SJCRH30 (cell line): ENCODE results near the gene INIP. TPM values are rescaled to one million over a fixed set of nuclear protein-coding genes. Genes with fewer than 3 reads are reported as not detected.
"Not testable (repeated sequence)": the region's sequence is repeated elsewhere in the genome, so short reads cannot be mapped to it uniquely, and the experiment has no call there.

ENCODE experiments used
- DNase-seq, 2 experiments: peaks; one replicate each; pipeline ENCODE4 v3.0.0-alpha.2; 2015 to 2020
- H3K27ac ChIP-seq: fragments of 250-450 bp; sonication (Bioruptor Pico); 2 replicates; pipeline ENCODE4 v1.5.1; 2020; ENCODE audit warnings: mild to moderate bottlenecking, moderate library complexity
- H3K27me3 ChIP-seq: fragments of 250-450 bp; sonication (Bioruptor Pico); 2 replicates; pipeline ENCODE4 v1.5.1; 2020; ENCODE audit warnings: mild to moderate bottlenecking, moderate library complexity
- H3K36me3 ChIP-seq: fragments of 250-450 bp; sonication (Bioruptor Pico); 2 replicates; pipeline ENCODE4 v1.5.1; 2020; ENCODE audit warnings: mild to moderate bottlenecking, moderate library complexity
- H3K4me1 ChIP-seq: fragments of 250-450 bp; sonication (Bioruptor Pico); 2 replicates; pipeline ENCODE4 v1.5.1; 2020; ENCODE audit warnings: mild to moderate bottlenecking, moderate library complexity
- H3K4me3 ChIP-seq: fragments of 250-450 bp; sonication (Bioruptor Pico); 2 replicates; pipeline ENCODE4 v1.5.1; 2020; ENCODE audit warnings: mild to moderate bottlenecking, moderate library complexity
- H3K9me3 ChIP-seq: fragments of 250-450 bp; sonication (Bioruptor Pico); replicated peaks from 2 replicates; pipeline ENCODE4 v1.5.1; 2020; ENCODE audit warnings: mild to moderate bottlenecking, moderate library complexity
- total RNA-seq: library from RNA; depleted of rRNA; stranded (reverse); fragments of >200 nt; shearing (Covaris generic); gene quantifications from 2 replicates; pipeline ENCODE4 v1.2.3, GENCODE V29; 2014

Gene INIP
- total RNA-seq, 1 experiment from 2014 or later = 43.8 TPM

GRCh38 chr9:112751056-112751795, 33.3 kb upstream of the INIP start:
- H3K4me1 ChIP-seq = peaks cover 7% of the 10 kb centered on the region; the same call in 1 of the 2 replicates
- DNase-seq = peak; percentile 71 to 78

GRCh38 chr9:112750764-112751055, 32.8 kb upstream of the INIP start:
- Histone ChIP-seq H3K27me3 (no peaks in the 10 kb centered on the region), H3K36me3 (no peaks in the 10 kb centered on the region), H3K4me1 (peaks cover 7% of the 10 kb centered on the region; the same call in 1 of the 2 replicates), H3K9me3 (no peaks in the 10 kb centered on the region), H3K27ac (no peak overlapping the region; the same call in 1 of the 2 replicates), H3K4me3 (peak overlapping the region; percentile 99)
- no peak for DNase-seq

More at GRCh38 chr9:112751056-112751795, 33.3 kb upstream of the INIP start:
- Histone ChIP-seq H3K4me3 (peak overlapping the region; percentile 99), H3K27me3 (no peaks in the 10 kb centered on the region), H3K36me3 (no peaks in the 10 kb centered on the region), H3K9me3 (no peaks in the 10 kb centered on the region), H3K27ac (peak overlapping the region; percentile 10; the same call in 1 of the 2 replicates)

- DNase-seq = peak; percentile 93 to 94
- H3K4me1 ChIP-seq = peaks cover 7% of the 10 kb centered on the region; the same call in 1 of the 2 replicates
- H3K36me3 ChIP-seq = no peaks in the 10 kb centered on the region
- peak within 1 kb of the TSS; percentile 90 for H3K27ac ChIP-seq
- no peaks in the 10 kb centered on the region for H3K9me3 ChIP-seq
- H3K27me3 ChIP-seq = no peaks in the 10 kb centered on the region
- peak within 1 kb of the TSS; percentile 99 for H3K4me3 ChIP-seq
Measured at GRCh38 chr9:112750016-112750763, 32.3 kb upstream of the INIP start, which contains the start of gene SNX30. SNX30 (plus strand) TSS chr9:112750760; CDS start chr9:112751002, 242 bp downstream.

DNA sequence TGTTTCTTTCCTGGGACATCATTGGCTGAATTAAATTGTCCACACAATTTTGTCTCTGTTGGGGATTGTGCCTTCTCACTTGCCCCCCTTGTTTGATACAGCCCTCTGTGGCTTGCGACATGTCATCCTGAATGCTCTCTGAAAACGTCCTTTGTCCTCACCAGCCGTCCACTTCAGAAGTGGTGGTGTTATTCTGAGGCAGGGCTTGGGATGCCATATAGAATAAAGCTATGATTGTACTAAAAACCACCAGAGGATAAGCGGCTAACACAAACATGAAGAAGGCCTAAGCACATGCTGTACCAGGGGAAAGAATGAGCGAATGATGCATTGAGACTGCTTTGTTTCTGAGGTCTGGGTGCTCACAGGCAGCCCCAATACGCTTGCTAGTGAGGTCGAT, 29.2 kb upstream of the INIP start:
- Histone ChIP-seq H3K36me3 (no peaks in the 10 kb centered on the region), H3K27me3 (no peaks in the 10 kb centered on the region), H3K9me3 (no peaks in the 10 kb centered on the region), H3K4me1 (peaks cover 7% of the 10 kb centered on the region; the same call in 1 of the 2 replicates), H3K27ac (no peak overlapping the region), H3K4me3 (no peak overlapping the region)
- peak; percentile 20 to 67 for DNase-seq

DNA sequence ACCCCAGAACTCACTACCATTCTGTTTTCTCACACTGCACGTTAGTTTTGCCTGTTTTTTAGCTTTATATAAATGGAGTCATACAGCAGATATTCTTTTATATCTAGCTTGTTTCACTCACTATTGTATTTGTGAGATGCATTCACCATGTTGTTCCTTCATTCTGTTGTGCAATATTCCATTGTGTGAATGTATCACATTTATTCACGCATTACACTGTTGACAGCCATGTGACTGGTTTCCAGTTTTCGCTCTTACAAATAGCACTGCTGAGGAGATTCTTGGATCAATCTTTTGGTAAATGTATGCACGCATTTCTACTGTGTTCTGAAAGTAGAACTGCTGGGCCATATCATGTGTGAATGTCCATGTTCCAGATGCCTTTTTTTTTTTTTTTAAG, 26.3 kb upstream of the INIP start:
- Histone ChIP-seq H3K4me1 (no peaks in the 10 kb centered on the region), H3K36me3 (no peaks in the 10 kb centered on the region), H3K27ac (no peak overlapping the region), H3K27me3 (no peaks in the 10 kb centered on the region), H3K4me3 (no peak overlapping the region), H3K9me3 (no peaks in the 10 kb centered on the region)
- no peak for DNase-seq

GRCh38 chr9:112743216-112743836, 25.4 kb upstream of the INIP start:
- Histone ChIP-seq H3K4me3 (no peak overlapping the region), H3K4me1 (no peaks in the 10 kb centered on the region), H3K27me3 (no peaks in the 10 kb centered on the region), H3K36me3 (no peaks in the 10 kb centered on the region), H3K9me3 (no peaks in the 10 kb centered on the region), H3K27ac (no peak overlapping the region)
- no peak for DNase-seq

GRCh38 chr9:112734892-112735291, 17.0 kb upstream of the INIP start:
- no peak for DNase-seq
- no peak overlapping the region for H3K27ac ChIP-seq

DNA sequence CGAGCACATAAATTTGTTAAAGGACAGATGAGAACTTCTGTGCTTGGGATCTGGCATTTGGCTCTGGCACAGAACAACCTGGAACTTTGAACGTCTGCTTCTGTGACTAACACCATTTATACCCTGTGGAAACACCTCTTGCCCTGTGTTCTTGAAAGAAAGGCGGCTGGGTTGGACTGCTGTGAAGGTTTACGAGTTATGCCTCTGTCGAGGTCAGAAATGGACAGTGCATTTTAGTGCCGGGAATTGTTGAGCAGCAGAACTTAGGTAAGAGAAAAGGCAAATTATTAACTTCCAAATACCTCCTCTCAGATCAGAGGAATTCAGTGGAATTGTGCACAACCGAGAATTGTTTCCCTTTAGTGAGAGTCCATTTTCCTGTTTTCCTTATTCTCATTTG, 14.1 kb upstream of the INIP start:
- Histone ChIP-seq H3K27me3 (peaks cover 3% of the 10 kb centered on the region; the same call in 1 of the 2 replicates), H3K36me3 (no peaks in the 10 kb centered on the region)

More at GRCh38 chr9:112734892-112735291, 17.0 kb upstream of the INIP start:
- Histone ChIP-seq H3K9me3 (no peaks in the 10 kb centered on the region), H3K27me3 (peaks cover 3% of the 10 kb centered on the region; the same call in 1 of the 2 replicates), H3K4me1 (no peaks in the 10 kb centered on the region), H3K4me3 (no peak overlapping the region), H3K36me3 (no peaks in the 10 kb centered on the region)

GRCh38 chr9:112728401-112728800, 10.5 kb upstream of the INIP start:
- Histone ChIP-seq H3K27ac (no peak overlapping the region), H3K4me3 (no peak overlapping the region), H3K27me3 (no peaks in the 10 kb centered on the region), H3K4me1 (no peaks in the 10 kb centered on the region), H3K9me3 (no peaks in the 10 kb centered on the region), H3K36me3 (no peaks in the 10 kb centered on the region)
- no peak for DNase-seq

More for the DNA sequence above, 14.1 kb upstream of the INIP start:
- Histone ChIP-seq H3K9me3 (no peaks in the 10 kb centered on the region), H3K4me3 (no peak overlapping the region), H3K27ac (no peak overlapping the region), H3K4me1 (no peaks in the 10 kb centered on the region)
- DNase-seq = no peak

DNA sequence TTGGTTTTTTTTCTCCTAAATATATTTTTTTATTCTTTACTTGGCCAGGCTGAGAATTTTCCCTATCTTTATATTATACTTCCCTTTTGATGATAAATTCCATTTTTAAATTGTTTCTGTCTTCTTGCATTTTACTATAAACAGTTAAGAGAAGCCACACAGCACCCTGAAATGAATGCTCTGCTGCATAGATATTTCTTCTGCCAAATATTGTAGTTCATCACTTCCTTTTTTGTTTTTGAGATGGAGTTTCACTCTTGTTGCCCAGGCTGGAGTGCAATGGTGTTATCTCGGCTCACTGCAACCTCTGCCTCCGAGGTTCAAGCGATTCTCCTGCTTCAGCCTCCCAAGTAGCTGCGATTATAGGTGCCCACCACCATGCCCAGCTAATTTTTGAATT, 8.5 kb upstream of the INIP start:
- H3K36me3 ChIP-seq = no peaks in the 10 kb centered on the region
- H3K4me1 ChIP-seq = no peaks in the 10 kb centered on the region
- H3K27ac ChIP-seq = no peak overlapping the region
- H3K9me3 ChIP-seq = no peaks in the 10 kb centered on the region
- H3K4me3 ChIP-seq = no peak overlapping the region
- no peaks in the 10 kb centered on the region for H3K27me3 ChIP-seq
- no peak for DNase-seq

DNA sequence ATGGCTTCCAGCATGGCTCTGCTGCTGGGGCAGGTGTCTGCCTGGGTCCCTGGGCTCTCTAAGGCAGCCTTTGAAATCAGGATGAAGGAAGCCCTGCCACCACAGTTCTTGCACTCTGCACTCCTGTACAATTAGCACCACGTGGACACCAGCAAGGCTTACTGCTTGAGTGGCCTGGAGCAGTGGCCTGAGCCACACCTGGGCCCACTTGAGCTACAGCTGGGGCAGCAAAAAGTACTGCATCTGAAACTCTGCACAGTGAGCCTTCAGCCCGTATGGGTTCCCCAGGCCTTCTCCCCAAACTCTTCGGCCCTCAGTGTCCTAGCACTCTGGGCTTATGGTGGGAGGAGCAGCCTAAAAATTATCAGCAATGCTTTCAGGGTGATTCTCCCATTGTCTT, 8.0 kb upstream of the INIP start:
- no peak overlapping the region for H3K27ac ChIP-seq
- H3K4me1 ChIP-seq = no peaks in the 10 kb centered on the region
- no peaks in the 10 kb centered on the region for H3K9me3 ChIP-seq
- DNase-seq = no peak
- no peaks in the 10 kb centered on the region for H3K36me3 ChIP-seq
- no peak overlapping the region for H3K4me3 ChIP-seq
- H3K27me3 ChIP-seq = no peaks in the 10 kb centered on the region

DNA sequence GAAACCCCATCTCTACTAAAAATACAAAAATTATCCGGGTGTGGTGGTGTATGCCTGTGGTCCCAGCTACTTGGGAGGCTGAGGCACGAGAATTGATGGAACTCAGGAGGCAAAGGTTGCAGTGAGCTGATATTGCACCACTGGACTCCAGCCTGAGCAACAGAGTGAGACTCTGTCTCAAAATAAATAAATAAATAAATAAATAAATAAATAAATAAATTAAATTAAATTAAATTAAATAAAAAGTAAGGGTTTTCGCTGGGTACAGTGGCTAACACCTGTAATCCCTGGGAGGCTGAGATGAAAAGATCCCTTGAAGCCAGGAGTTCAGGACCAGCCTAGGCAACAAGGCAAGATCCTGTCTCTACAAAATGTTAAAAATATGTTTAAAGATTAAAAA, 4.8 kb upstream of the INIP start:
- not testable (repeated sequence) for H3K36me3 ChIP-seq, H3K4me3 ChIP-seq, DNase-seq, H3K27me3 ChIP-seq, H3K4me1 ChIP-seq, H3K27ac ChIP-seq, H3K9me3 ChIP-seq

DNA sequence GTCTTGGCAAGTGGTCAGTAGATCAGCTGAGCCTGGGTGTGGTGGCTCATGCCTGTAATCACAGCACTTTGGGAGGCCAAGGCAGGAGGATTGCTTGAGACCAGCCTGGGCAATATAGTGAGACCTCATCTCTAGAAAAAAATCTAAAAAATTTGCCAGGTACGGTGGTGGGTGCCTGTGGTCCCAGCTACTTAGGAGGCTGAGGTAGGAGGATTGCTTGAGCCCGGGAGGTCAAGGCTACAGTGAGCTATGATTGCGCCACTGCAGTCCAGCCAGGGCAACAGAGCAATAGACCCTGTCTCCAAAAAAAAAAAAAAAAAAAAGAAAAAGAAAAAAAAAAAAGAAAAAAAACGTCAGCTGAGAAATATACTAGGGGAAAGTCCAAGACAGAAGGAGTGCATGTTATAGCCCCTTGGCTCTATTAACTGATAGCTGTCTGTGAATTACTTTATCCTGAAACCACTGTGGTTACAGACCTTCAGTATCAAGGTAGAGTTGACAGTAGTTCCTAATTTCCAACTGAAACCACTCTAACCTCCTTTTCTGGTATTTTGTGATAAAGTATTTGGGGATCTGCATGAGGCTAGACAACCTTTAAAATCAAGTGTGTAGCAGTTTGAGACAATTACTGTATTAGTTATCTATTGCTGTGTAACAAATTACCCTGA, 2.3 kb upstream of the INIP start:
- Histone ChIP-seq H3K27me3 (no peaks in the 10 kb centered on the region), H3K9me3 (no peaks in the 10 kb centered on the region), H3K4me1 (peaks cover 2% of the 10 kb centered on the region; the same call in 1 of the 2 replicates), H3K4me3 (no peak overlapping the region), H3K36me3 (no peaks in the 10 kb centered on the region), H3K27ac (no peak overlapping the region)
- no peak for DNase-seq

- Histone ChIP-seq H3K4me1 (peaks cover 2% of the 10 kb centered on the region; the same call in 1 of the 2 replicates), H3K4me3 (no peak overlapping the region), H3K36me3 (peaks cover 5% of the 10 kb centered on the region; the same call in 1 of the 2 replicates), H3K9me3 (no peaks in the 10 kb centered on the region), H3K27me3 (no peaks in the 10 kb centered on the region), H3K27ac (no peak overlapping the region)
- DNase-seq = no peak
Measured at GRCh38 chr9:112719696-112720095, 1.8 kb upstream of the INIP start.
